Type B pancreatic cell (in vitro differentiated cells): ENCODE data around the gene EMILIN3. TPM values are rescaled to one million over a fixed set of nuclear protein-coding genes. Genes with fewer than 3 reads are reported as not detected.

ENCODE experiments used
- DNase-seq: peaks from one replicate; pipeline ENCODE4 v3.0.0; 2021; ENCODE audit warnings: mixed read lengths; ENCODE audit not compliant: unreplicated experiment; ENCODE audit errors: extremely low spot score
- H3K27ac Mint-ChIP-seq: 2 replicates; pipeline ENCODE4 v1.8.0; 2021; ENCODE audit warnings: mild to moderate bottlenecking, mixed read lengths
- H3K27me3 Mint-ChIP-seq: 2 replicates; pipeline ENCODE4 v1.8.0; 2021; ENCODE audit warnings: mixed read lengths
- H3K36me3 Mint-ChIP-seq: 2 replicates; pipeline ENCODE4 v1.8.0; 2021; ENCODE audit warnings: mixed read lengths
- H3K4me1 Mint-ChIP-seq: one replicate; pipeline ENCODE4 v1.8.0; 2021; ENCODE audit warnings: mixed read lengths; ENCODE audit not compliant: unreplicated experiment
- H3K4me3 Mint-ChIP-seq: 2 replicates; pipeline ENCODE4 v1.8.0; 2021; ENCODE audit warnings: mild to moderate bottlenecking, mixed read lengths
- H3K9me3 Mint-ChIP-seq: 2 replicates; pipeline ENCODE4 v1.8.0; 2021; ENCODE audit warnings: mixed read lengths
- total RNA-seq: library from RNA; stranded (reverse); gene quantifications from 2 replicates; pipeline ENCODE4 v1.2.1, GENCODE V29; 2021; ENCODE audit warnings: low replicate concordance
- TF ChIP-seq, protein P1 (sequence below): fragments of 200-600 bp; sonication (generic); conservative IDR thresholded peaks from 2 replicates; pipeline ENCODE4 v1.5.0; 2021; ENCODE audit warnings: antibody characterized with exemption, mild to moderate bottlenecking

The EMILIN3 gene
- total RNA-seq, 1 donor from 2014 or later = 10.3 TPM

DNA sequence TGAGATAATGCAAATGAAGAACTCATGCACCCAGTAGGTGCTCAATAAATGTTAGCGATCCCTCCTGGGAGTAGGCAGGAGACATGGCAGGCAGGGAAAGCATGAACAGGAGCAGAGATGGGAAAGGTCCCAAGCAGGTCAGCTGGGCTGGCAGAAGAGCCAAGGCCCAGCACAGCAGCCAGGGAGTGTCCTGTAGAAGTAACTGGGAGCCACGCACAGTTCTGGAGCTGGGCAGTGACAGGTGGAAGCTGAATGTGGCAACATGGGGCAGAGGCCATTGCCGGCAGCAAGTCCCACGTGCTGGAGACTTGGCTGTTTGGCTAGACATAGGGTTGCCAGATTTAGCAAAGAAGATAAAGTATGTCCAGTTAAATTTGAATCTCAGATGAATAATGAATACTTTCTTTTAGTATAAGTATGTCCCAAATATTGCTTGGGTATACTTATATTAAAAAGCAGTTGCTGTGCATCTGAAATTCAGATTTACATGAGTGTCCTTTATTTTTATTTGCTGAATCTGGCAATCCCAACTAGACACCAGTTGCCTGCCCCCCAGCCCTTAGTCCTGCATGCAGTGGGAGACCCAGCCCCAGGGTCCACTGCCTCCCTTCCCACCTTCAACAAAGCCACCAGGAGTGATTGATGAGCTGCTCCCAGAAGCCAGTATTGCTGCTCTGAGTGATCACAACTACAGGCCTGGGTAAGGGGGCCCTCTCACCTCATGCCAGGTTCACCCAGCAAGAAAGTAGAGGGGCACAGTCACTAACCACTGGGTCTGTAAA is 29.7 kb downstream of the EMILIN3 start:
- no peak for DNase-seq
- TF ChIP-seq, protein P1, sequence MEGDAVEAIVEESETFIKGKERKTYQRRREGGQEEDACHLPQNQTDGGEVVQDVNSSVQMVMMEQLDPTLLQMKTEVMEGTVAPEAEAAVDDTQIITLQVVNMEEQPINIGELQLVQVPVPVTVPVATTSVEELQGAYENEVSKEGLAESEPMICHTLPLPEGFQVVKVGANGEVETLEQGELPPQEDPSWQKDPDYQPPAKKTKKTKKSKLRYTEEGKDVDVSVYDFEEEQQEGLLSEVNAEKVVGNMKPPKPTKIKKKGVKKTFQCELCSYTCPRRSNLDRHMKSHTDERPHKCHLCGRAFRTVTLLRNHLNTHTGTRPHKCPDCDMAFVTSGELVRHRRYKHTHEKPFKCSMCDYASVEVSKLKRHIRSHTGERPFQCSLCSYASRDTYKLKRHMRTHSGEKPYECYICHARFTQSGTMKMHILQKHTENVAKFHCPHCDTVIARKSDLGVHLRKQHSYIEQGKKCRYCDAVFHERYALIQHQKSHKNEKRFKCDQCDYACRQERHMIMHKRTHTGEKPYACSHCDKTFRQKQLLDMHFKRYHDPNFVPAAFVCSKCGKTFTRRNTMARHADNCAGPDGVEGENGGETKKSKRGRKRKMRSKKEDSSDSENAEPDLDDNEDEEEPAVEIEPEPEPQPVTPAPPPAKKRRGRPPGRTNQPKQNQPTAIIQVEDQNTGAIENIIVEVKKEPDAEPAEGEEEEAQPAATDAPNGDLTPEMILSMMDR = no peak
- Mint-ChIP-seq H3K27ac (no peak overlapping the region), H3K4me1 (peaks cover 15% of the 10 kb centered on the region), H3K36me3 (no peaks in the 10 kb centered on the region), H3K27me3 (no peaks in the 10 kb centered on the region), H3K9me3 (no peaks in the 10 kb centered on the region), H3K4me3 (no peak overlapping the region)

DNA sequence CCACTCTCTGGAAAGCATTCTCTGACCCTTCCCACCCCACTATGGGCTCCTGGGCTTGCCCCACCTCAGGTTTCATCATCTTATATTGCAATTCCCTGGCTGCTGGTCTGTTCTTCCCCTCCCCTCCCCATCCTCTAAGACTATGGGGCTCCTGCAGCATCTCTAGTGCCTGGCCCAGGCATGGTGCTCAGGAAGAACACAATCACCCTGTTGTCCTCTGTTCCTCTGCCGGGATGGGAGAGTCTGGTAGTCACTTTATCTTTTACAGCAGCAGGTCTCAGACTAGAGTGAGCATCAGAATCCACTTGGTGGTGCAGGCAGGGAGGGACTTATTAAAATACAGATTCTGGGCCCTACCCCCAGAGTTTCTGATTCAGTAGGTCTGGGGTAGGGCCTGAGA is 31.0 kb downstream of the EMILIN3 start:
- no peaks in the 10 kb centered on the region for H3K9me3 Mint-ChIP-seq
- TF ChIP-seq, protein P1 = no peak
- H3K36me3 Mint-ChIP-seq = no peaks in the 10 kb centered on the region
- DNase-seq = no peak
- H3K4me1 Mint-ChIP-seq = peaks cover 11% of the 10 kb centered on the region
- H3K27me3 Mint-ChIP-seq = no peaks in the 10 kb centered on the region
- H3K4me3 Mint-ChIP-seq = no peak overlapping the region
- no peak overlapping the region for H3K27ac Mint-ChIP-seq

DNA sequence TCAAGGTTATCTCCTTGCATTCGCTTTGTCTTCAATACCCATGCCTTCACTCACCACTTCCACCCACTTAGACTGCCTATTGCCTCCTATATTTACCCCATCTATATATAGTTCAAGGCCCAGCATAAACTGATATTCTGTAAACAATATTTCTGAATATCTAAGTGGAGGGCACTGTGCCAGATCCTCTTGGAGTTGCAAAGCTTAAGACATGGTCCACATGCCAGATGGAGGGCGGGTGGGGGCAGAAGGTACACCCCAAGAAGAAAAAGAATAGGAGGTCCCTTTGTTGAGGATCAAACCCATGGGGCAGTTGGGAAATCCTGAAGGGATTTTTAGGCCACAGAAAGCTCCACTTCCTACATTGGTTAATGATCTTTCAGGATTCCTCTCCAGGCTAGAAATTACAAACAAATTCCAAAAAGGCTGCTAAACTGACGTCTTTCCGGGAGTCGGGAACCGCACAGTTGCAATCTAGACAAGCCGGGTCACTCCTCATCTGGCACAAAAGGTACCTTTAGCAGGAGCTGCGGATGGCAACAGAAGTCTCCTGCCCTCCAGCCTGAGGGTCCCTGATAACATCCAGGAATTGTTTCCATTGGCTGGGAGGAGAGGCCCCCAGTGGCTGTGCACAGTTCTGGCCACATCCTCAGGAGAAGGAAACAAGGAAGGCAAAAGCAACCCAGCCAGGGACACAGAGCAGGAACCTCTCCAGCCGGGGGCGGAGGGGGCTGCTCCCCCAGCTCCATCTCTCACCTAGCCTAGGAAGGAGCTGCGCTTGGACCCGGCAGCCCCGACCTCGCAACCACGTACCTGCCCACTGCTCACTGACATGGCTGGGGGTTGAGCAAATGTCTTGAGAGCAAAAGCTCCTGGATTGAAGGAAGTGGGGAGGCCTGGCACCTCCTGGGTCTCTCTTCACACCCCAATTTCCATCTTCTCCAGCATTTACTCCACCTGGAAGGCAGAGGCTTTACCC is 31.9 kb downstream of the EMILIN3 start:
- DNase-seq = no peak
- TF ChIP-seq, protein P1 = no peak

DNA sequence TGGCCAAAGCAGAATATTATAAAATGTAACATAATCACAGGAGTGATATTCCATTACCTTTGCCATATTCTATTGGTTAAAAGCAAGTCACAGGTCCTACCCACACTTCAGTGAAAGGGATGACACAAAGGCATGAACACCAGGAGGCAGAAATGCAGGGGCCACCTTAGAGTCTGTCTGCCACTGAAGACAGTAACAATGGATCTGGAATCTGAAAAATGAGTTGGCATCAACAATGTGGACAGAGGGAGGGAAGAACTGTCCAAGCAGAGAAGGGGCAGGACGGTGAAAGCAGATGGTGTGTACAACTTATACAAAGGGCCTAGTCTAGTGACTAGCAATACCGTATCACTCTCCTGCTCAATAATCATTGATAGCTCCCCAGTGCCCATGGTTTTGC is 32.6 kb downstream of the EMILIN3 start:
- Mint-ChIP-seq H3K4me3 (no peak overlapping the region), H3K9me3 (no peaks in the 10 kb centered on the region), H3K27me3 (no peaks in the 10 kb centered on the region), H3K27ac (no peak overlapping the region), H3K4me1 (peaks cover 9% of the 10 kb centered on the region), H3K36me3 (no peaks in the 10 kb centered on the region)
- TF ChIP-seq, protein P1 = no peak
- DNase-seq = no peak

More for the DNA sequence above, 31.9 kb downstream of the EMILIN3 start:
- Mint-ChIP-seq H3K36me3 (no peaks in the 10 kb centered on the region), H3K4me3 (no peak overlapping the region), H3K9me3 (no peaks in the 10 kb centered on the region), H3K27ac (no peak overlapping the region), H3K27me3 (no peaks in the 10 kb centered on the region), H3K4me1 (peaks cover 7% of the 10 kb centered on the region)

DNA sequence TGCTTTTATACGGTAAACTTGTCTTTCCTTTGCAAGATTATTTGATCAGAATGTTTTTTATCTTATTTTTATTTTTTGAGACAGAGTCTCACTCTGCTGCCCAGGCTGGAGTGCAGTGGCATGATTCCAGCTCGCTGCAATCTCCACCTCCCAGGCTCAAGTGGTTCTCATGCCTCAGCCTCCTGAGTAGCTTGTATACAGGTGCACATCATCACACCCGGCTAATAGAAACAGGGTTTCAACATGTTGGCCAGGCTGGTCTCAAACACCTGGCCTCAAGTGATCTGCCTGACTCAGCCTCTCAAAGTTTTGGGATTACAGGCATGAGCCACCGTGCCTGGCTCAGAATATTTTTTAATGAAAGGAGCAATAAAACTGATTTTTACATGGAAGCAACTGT is 34.9 kb downstream of the EMILIN3 start:
- Mint-ChIP-seq H3K9me3 (no peaks in the 10 kb centered on the region), H3K27me3 (peaks cover 3% of the 10 kb centered on the region), H3K4me1 (peaks cover 20% of the 10 kb centered on the region), H3K27ac (no peak overlapping the region), H3K4me3 (no peak overlapping the region), H3K36me3 (no peaks in the 10 kb centered on the region)
- no peak for DNase-seq
- TF ChIP-seq, protein P1 = no peak
